ENCODE results near the gene CHRNA9. TPM values are rescaled to one million over a fixed set of nuclear protein-coding genes. Genes with fewer than 3 reads are reported as not detected.
A peak's percentile ranks its signal among the peaks of the same experiment; 100 is the strongest.

The CHRNA9 gene
- total RNA-seq, 1 donor from 2014 or later = not detected

- no peak for DNase-seq (ENCODE audit: low spot score)
Measured at GRCh38 chr4:40308528-40309122, 26.5 kb upstream of the CHRNA9 start.

- DNase-seq (ENCODE audit: low spot score) = peak; percentile 90
Measured at GRCh38 chr4:40309250-40309774, 25.8 kb upstream of the CHRNA9 start.

- DNase-seq (ENCODE audit: low spot score) = no peak
Measured at GRCh38 chr4:40310225-40310624, 24.9 kb upstream of the CHRNA9 start.

- DNase-seq (ENCODE audit: low spot score) = no peak
Measured at GRCh38 chr4:40311811-40312346, 23.3 kb upstream of the CHRNA9 start.

- no peak for DNase-seq (ENCODE audit: low spot score)
Measured at GRCh38 chr4:40314951-40315350, 20.2 kb upstream of the CHRNA9 start.

- DNase-seq (ENCODE audit: low spot score) = no peak
Measured at GRCh38 chr4:40316333-40316781, 18.8 kb upstream of the CHRNA9 start.

- peak; percentile 66 for DNase-seq (ENCODE audit: low spot score)
Measured at GRCh38 chr4:40316782-40317635, 18.1 kb upstream of the CHRNA9 start.

GRCh38 chr4:40317916-40318658, 17.0 kb upstream of the CHRNA9 start:
- no peak for DNase-seq (ENCODE audit: low spot score)

- no peak for DNase-seq (ENCODE audit: low spot score)
Measured at GRCh38 chr4:40321574-40322275, 13.4 kb upstream of the CHRNA9 start.

- DNase-seq (ENCODE audit: low spot score) = no peak
Measured at GRCh38 chr4:40322811-40323210, 12.3 kb upstream of the CHRNA9 start.

- DNase-seq (ENCODE audit: low spot score) = no peak
Measured at GRCh38 chr4:40323866-40324265, 11.3 kb upstream of the CHRNA9 start.

GRCh38 chr4:40325406-40326019, 9.6 kb upstream of the CHRNA9 start:
- no peak for DNase-seq (ENCODE audit: low spot score)

GRCh38 chr4:40327340-40327739, 7.8 kb upstream of the CHRNA9 start:
- DNase-seq (ENCODE audit: low spot score) = no peak

- no peak for DNase-seq (ENCODE audit: low spot score)
Measured at GRCh38 chr4:40328383-40328782, 6.8 kb upstream of the CHRNA9 start.

- DNase-seq (ENCODE audit: low spot score) = no peak
Measured at GRCh38 chr4:40329805-40330204, 5.3 kb upstream of the CHRNA9 start.

- no peak for DNase-seq (ENCODE audit: low spot score)
Measured at GRCh38 chr4:40330536-40330935, 4.6 kb upstream of the CHRNA9 start.

GRCh38 chr4:40331101-40331745, 3.9 kb upstream of the CHRNA9 start:
- no peak for DNase-seq (ENCODE audit: low spot score)

- no peak for DNase-seq (ENCODE audit: low spot score)
Measured at GRCh38 chr4:40331961-40332360, 3.2 kb upstream of the CHRNA9 start.

- DNase-seq (ENCODE audit: low spot score) = no peak
Measured at GRCh38 chr4:40333921-40334352, 1.2 kb upstream of the CHRNA9 start.

GRCh38 chr4:40335525-40335894, 377 bp downstream of the CHRNA9 start:
- no peak for DNase-seq (ENCODE audit: low spot score)
